GM12878 (cell line): ENCODE data around the gene DIRAS3. TPM values are rescaled to one million over a fixed set of nuclear protein-coding genes. Genes with fewer than 3 reads are reported as not detected.

ENCODE experiments used
- ATAC-seq: fragments of 200-7000 bp; cut with Tn5 transposase; 3 replicates; pipeline ENCODE4 v1.9.1; 2020; ENCODE audit warnings: mild to moderate bottlenecking, moderate library complexity
- BruUV-seq: library from RNA; stranded (reverse); fragments of 400-500 nt; replicated peaks from 2 replicates; lab custom pipeline; 2021; lab: Mats Ljungman, UMichigan
- CTCF ChIA-PET: fragments of 300-600 bp; sonication (Branson Sonifier 250); formaldehyde crosslinking; extraction: SDS; loops from one replicate; lab custom pipeline; 2021; ENCODE audit warnings: inconsistent platforms; lab: Yijun Ruan, JAX
- POLR2A ChIA-PET: fragments of 350-600 bp; formaldehyde crosslinking; extraction: SDS; loops from one replicate; lab custom pipeline; 2021; ENCODE audit warnings: inconsistent platforms; lab: Charles Lee
- RAD21 ChIA-PET: fragments of 300-600 bp; sonication (Branson Sonifier 250); formaldehyde crosslinking; loops from one replicate; lab custom pipeline; 2023; ENCODE audit warnings: antibody characterized with exemption; ENCODE audit not compliant: unreplicated experiment; lab: Charles Lee
- SMC1A ChIA-PET: fragments of 300-600 bp; sonication (Branson Sonifier 250); formaldehyde crosslinking; loops from one replicate; lab custom pipeline; 2023; ENCODE audit not compliant: unreplicated experiment, uncharacterized antibody; lab: Charles Lee
- DNase-seq: peaks from one replicate; pipeline ENCODE4 v3.0.0-alpha.2; 2011; ENCODE audit warnings: low read depth, low spot score
- FAIRE-seq: peaks from 3 replicates; lab custom pipeline; 2011; peaks lifted over from hg19 to GRCh38; lab: Jason Lieb, UNC
- H2AFZ ChIP-seq: 2 replicates; pipeline ENCODE4 v1.6.0; 2011; ENCODE audit warnings: low read depth, low read length, control low read depth; ENCODE audit not compliant: control insufficient read depth
- H3K27ac ChIP-seq: 2 replicates; pipeline ENCODE4 v1.5.1; 2011; ENCODE audit warnings: control low read depth; ENCODE audit not compliant: control insufficient read depth, insufficient read depth
- H3K27me3 ChIP-seq, 2 experiments: replicated peaks in 1 of 2; 2 replicates each; pipeline versions ENCODE4 v1.6.0 to v1.6.1; 2011; ENCODE audit warnings: low read length in 1 of 2; ENCODE audit not compliant: control insufficient read depth in 2 of 2, insufficient read depth in 2 of 2
- H3K36me3 ChIP-seq, 2 experiments: 2 replicates each; pipeline ENCODE4 v1.5.1; 2011; ENCODE audit warnings: low read length in 1 of 2; ENCODE audit not compliant: control insufficient read depth in 2 of 2, insufficient read depth in 2 of 2
- H3K4me1 ChIP-seq: 2 replicates; pipeline ENCODE4 v1.6.1; 2011; ENCODE audit warnings: mild to moderate bottlenecking, low read length, moderate library complexity, mixed read lengths; ENCODE audit not compliant: control insufficient read depth, insufficient read depth
- H3K4me2 ChIP-seq: 2 replicates; pipeline ENCODE4 v1.6.0; 2011; ENCODE audit warnings: control low read depth; ENCODE audit not compliant: control insufficient read depth, insufficient read depth
- H3K4me3 ChIP-seq: fragments of 200-600 bp; sonication (generic); 2 replicates; pipeline ENCODE4 v1.5.1; 2016
- H3K79me2 ChIP-seq: 2 replicates; pipeline ENCODE4 v1.6.0; 2011; ENCODE audit warnings: low read length; ENCODE audit not compliant: control insufficient read depth, insufficient read depth
- H3K9ac ChIP-seq: 2 replicates; pipeline ENCODE4 v1.8.0; 2011; ENCODE audit warnings: low read length, control low read depth, mixed read lengths; ENCODE audit not compliant: control insufficient read depth, insufficient read depth
- H3K9me3 ChIP-seq: replicated peaks from 3 replicates; pipeline ENCODE4 v1.5.1; 2011; ENCODE audit warnings: mild to moderate bottlenecking, low read length; ENCODE audit not compliant: control insufficient read depth, insufficient read depth
- H4K20me1 ChIP-seq: 2 replicates; pipeline ENCODE4 v1.6.0; 2011; ENCODE audit not compliant: control insufficient read depth, insufficient read depth
- CBX3 ChIP-seq: fragments of 200-600 bp; sonication (generic); IDR thresholded peaks from 2 replicates; pipeline ENCODE4 v1.6.1; 2016; ENCODE audit warnings: low read depth, borderline replicate concordance
- CHD2 ChIP-seq: IDR thresholded peaks from 2 replicates; pipeline ENCODE4 v1.6.1; 2011; ENCODE audit warnings: low read depth, low read length, improper control_type of control experiment, borderline replicate concordance
- CREB1 ChIP-seq: IDR thresholded peaks from 2 replicates; pipeline ENCODE4 v1.6.1; 2012; ENCODE audit warnings: low read depth, mild to moderate bottlenecking, inconsistent platforms
- E4F1 ChIP-seq: fragments of 450-650 bp; IDR thresholded peaks from 2 replicates; pipeline ENCODE4 v1.6.1; 2018; ENCODE audit warnings: borderline replicate concordance, mild to moderate bottlenecking; ENCODE audit not compliant: partially characterized antibody
- HDGF ChIP-seq: fragments of 450-650 bp; IDR thresholded peaks from 2 replicates; pipeline ENCODE4 v1.6.1; 2016; ENCODE audit warnings: antibody characterized with exemption
- IRF3 ChIP-seq: fragments of 450-650 bp; IDR thresholded peaks from 2 replicates; pipeline ENCODE4 v1.6.1; 2014; ENCODE audit warnings: mild to moderate bottlenecking
- NFIC ChIP-seq: IDR thresholded peaks from 2 replicates; pipeline ENCODE4 v1.6.1; 2012; ENCODE audit warnings: low read depth, mild to moderate bottlenecking, inconsistent platforms, low read length, moderate library complexity
- PKNOX1 ChIP-seq: fragments of 450-650 bp; IDR thresholded peaks from 2 replicates; pipeline ENCODE4 v1.6.1; 2016; ENCODE audit warnings: mild to moderate bottlenecking
- ZZZ3 ChIP-seq: IDR thresholded peaks from 2 replicates; pipeline ENCODE4 v1.6.1; 2011; ENCODE audit warnings: low read depth; ENCODE audit not compliant: control insufficient read depth, insufficient read length
- WGBS: methylation state at CpG from one replicate; pipeline ENCODE4 v1.1.6; 2016; ENCODE audit warnings: low lambda C conversion rate; ENCODE audit not compliant: insufficient replicate concordance, insufficient coverage; ENCODE audit errors: missing lambda C conversion rate; 5-methylcytosine and 5-hydroxymethylcytosine counted together
- in situ Hi-C: fragments of 300-500 bp; cut with MboI; formaldehyde crosslinking; loops from 9 replicates; pipeline ENCODE4 v1.14.3; 2018; ENCODE audit warnings: mixed read lengths
- intact Hi-C: fragments of 100-400 bp; cut with micrococcal nuclease; formaldehyde crosslinking; loops from one replicate; pipeline ENCODE4 v1.14.2; 2022; ENCODE audit not compliant: unreplicated experiment
- polyA plus RNA-seq, 11 experiments: library from polyadenylated mRNA; depleted of rRNA in 4 of 11; unstranded in 6 of 11; stranded (reverse) in 5 of 11; fragments of >200 nt; fragmentation: Nextera tagmentation in 4 of 11; fragmentation: Illumina TruSeq in 1 of 11; extraction: Ambion mirVana in 4 of 11; extraction: Trizol in 1 of 11; gene quantifications; 1 replicate in 1 of 11; 2 replicates in 10 of 11; pipeline versions ENCODE4 v1.2.1 to v1.2.3, GENCODE V29; 2011 to 2016; ENCODE audit warnings: inconsistent platforms in 2 of 11, missing spikeins in 2 of 11, low read depth in 1 of 11
- total RNA-seq, 4 experiments: library from RNA; depleted of rRNA in 3 of 4; stranded (reverse); fragments of >200 nt in 3 of 4; fragmentation: Illumina TruSeq in 1 of 4; extraction: Trizol in 1 of 4; gene quantifications; 2 replicates each; pipeline versions ENCODE4 v1.2.1 to v1.2.3, GENCODE V29; 2013 to 2021

Gene DIRAS3
- total and polyA plus RNA-seq, 10 of the 15 experiments (the other 5 are each of a cell fraction or from before 2014, with no cell fraction given): not detected

- TF ChIP-seq CBX3: no peak
- no peak for TF ChIP-seq HDGF
- no peak for TF ChIP-seq ZZZ3
- no peak for TF ChIP-seq NFIC
- TF ChIP-seq IRF3: no peak
These were observed 35.1 kb downstream of the DIRAS3 start (continued) for GRCh38 chr1:68015369-68015768.

- BruUV-seq: no TSS peak
- intact Hi-C loops: no loop called here
- H3K9me3 ChIP-seq: no peaks in the 10 kb centered on the region
- no peaks in the 10 kb centered on the region for H3K4me1 ChIP-seq
- POLR2A ChIA-PET: no interaction called here
- H3K27ac ChIP-seq: no peak overlapping the region
- SMC1A ChIA-PET: no interaction called here
- H3K9ac ChIP-seq: no peak overlapping the region
- no peak overlapping the region for H2AFZ ChIP-seq
- CTCF ChIA-PET: no interaction called here
- no peak for FAIRE-seq
- in situ Hi-C loops: no loop called here
- no peaks in the 10 kb centered on the region for H3K27me3 ChIP-seq
- no peaks in the 10 kb centered on the region for H3K79me2 ChIP-seq
- no peaks in the 10 kb centered on the region for H3K36me3 ChIP-seq
- H4K20me1 ChIP-seq: no peaks in the 10 kb centered on the region
- H3K4me2 ChIP-seq: no peak overlapping the region
- DNase-seq: no peak
- RAD21 ChIA-PET: no interaction called here
- no peak for ATAC-seq
- TF ChIP-seq PKNOX1 (no peak), CREB1 (no peak), E4F1 (no peak), CHD2 (no peak)
- WGBS: 52% methylated on average over 4 of the region's 4 CpGs
- no peak overlapping the region for H3K4me3 ChIP-seq
These were observed 37.1 kb downstream of the DIRAS3 start for GRCh38 chr1:68013351-68013750.
